HCT116 (cell line): ENCODE data around the gene TANGO6. TPM values are rescaled to one million over a fixed set of nuclear protein-coding genes. Genes with fewer than 3 reads are reported as not detected.
"Not testable (repeated sequence)": the region's sequence is repeated elsewhere in the genome, so short reads cannot be mapped to it uniquely, and the experiment has no call there.

Experiments
- ATAC-seq: fragments of 200-7000 bp; cut with Tn5 transposase; 2 replicates; pipeline ENCODE4 v1.9.1; 2020; ENCODE audit warnings: mild to moderate bottlenecking, moderate library complexity
- BruUV-seq: library from RNA; stranded (reverse); fragments of 400-500 nt; replicated peaks from 2 replicates; lab custom pipeline; 2021; lab: Mats Ljungman, UMichigan
- CTCF ChIA-PET: fragments of 300-600 bp; sonication (Branson Sonifier 250); formaldehyde crosslinking; loops from one replicate; lab custom pipeline; 2021; ENCODE audit warnings: antibody characterized with exemption; lab: Charles Lee
- POLR2A ChIA-PET: fragments of 300-600, 350-600 bp; sonication (Branson Sonifier 250); formaldehyde crosslinking; loops from one replicate; lab custom pipeline; 2021; ENCODE audit warnings: antibody characterized with exemption; lab: Charles Lee
- RAD21 ChIA-PET, 2 experiments: fragments of 300-600 bp; sonication (Branson Sonifier 250); formaldehyde crosslinking; loops; one replicate each; lab custom pipeline; 2023; ENCODE audit warnings: low total read pairs in 2 of 2; ENCODE audit not compliant: uncharacterized antibody in 2 of 2, unreplicated experiment in 2 of 2, low non-redundant PET in 1 of 2; lab: Charles Lee
- DNase-seq: peaks from one replicate; pipeline ENCODE4 v3.0.0-alpha.2; 2010; ENCODE audit warnings: low read depth, low spot score
- H2AFZ ChIP-seq: fragments of 200-600 bp; shearing (Covaris generic), sonication (generic); 2 replicates; pipeline ENCODE4 v1.6.1; 2017; ENCODE audit warnings: low read depth, mixed run types, mixed read lengths, antibody characterized with exemption, low read length; ENCODE audit not compliant: poor library complexity, severe bottlenecking
- H3K27ac ChIP-seq: 2 replicates; pipeline ENCODE4 v1.5.1; 2012; ENCODE audit warnings: low read depth, low read length
- H3K27me3 ChIP-seq: fragments of 200-600 bp; sonication (generic); 2 replicates; pipeline ENCODE4 v1.6.1; 2016; ENCODE audit warnings: mixed run types, low read length, mixed read lengths; ENCODE audit not compliant: insufficient read depth
- H3K36me3 ChIP-seq, 2 experiments: fragments of 200-500 bp in 1 of 2; fragments of 200-600 bp in 1 of 2; sonication (Bioruptor generic) in 1 of 2; sonication (generic) in 1 of 2; 2 replicates each; pipeline versions ENCODE4 v1.5.1 to v1.6.1; 2014 to 2016; ENCODE audit warnings: low read length in 2 of 2, inconsistent platforms in 1 of 2, mixed read lengths in 1 of 2, mixed run types in 1 of 2; ENCODE audit not compliant: insufficient read depth in 2 of 2, control insufficient read depth in 1 of 2
- H3K4me1 ChIP-seq, 2 experiments: fragments of 200-600 bp in 1 of 2; sonication (generic) in 1 of 2; 2 replicates each; pipeline versions ENCODE4 v1.5.1 to v1.6.1; 2012 to 2017; ENCODE audit warnings: low read length in 2 of 2, inconsistent platforms in 1 of 2, mild to moderate bottlenecking in 1 of 2, mixed read lengths in 1 of 2, mixed run types in 1 of 2, moderate library complexity in 1 of 2; ENCODE audit not compliant: insufficient read depth in 2 of 2, control insufficient read depth in 1 of 2
- H3K4me2 ChIP-seq: fragments of 200-600 bp; sonication (generic); 2 replicates; pipeline ENCODE4 v1.6.1; 2017; ENCODE audit warnings: mixed run types, low read length, mixed read lengths
- H3K4me3 ChIP-seq, 2 experiments: fragments of 200-600 bp in 1 of 2; sonication (generic) in 1 of 2; replicated peaks in 1 of 2; 2 replicates each; pipeline ENCODE4 v1.5.1; 2011 to 2016; ENCODE audit warnings: low read length in 2 of 2, control low read depth in 1 of 2, low read depth in 1 of 2, mild to moderate bottlenecking in 1 of 2, mixed read lengths in 1 of 2, mixed run types in 1 of 2
- H3K79me2 ChIP-seq: fragments of 200-600 bp; sonication (generic); 2 replicates; pipeline ENCODE4 v1.6.1; 2017; ENCODE audit warnings: mild to moderate bottlenecking, mixed run types, low read length, moderate library complexity, mixed read lengths; ENCODE audit not compliant: insufficient read depth
- H3K9ac ChIP-seq: fragments of 200-600 bp; sonication (generic); 2 replicates; pipeline ENCODE4 v1.6.1; 2016; ENCODE audit warnings: low read length, mixed read lengths
- H3K9me2 ChIP-seq: fragments of 200-600 bp; sonication (generic), shearing (Covaris generic); 2 replicates; pipeline ENCODE4 v1.6.1; 2017; ENCODE audit warnings: mixed run types, mild to moderate bottlenecking, moderate library complexity; ENCODE audit not compliant: insufficient read depth
- H3K9me3 ChIP-seq, 2 experiments: fragments of 200-500 bp in 1 of 2; fragments of 200-600 bp in 1 of 2; sonication (Bioruptor generic) in 1 of 2; sonication (generic) in 1 of 2; 2 replicates each; pipeline ENCODE4 v1.6.1; 2014 to 2017; ENCODE audit warnings: low read length in 2 of 2, mixed read lengths in 2 of 2, inconsistent platforms in 1 of 2, low read depth in 1 of 2, mild to moderate bottlenecking in 1 of 2, mixed run types in 1 of 2, moderate library complexity in 1 of 2; ENCODE audit not compliant: control insufficient read depth in 1 of 2, insufficient read depth in 1 of 2
- H4K20me1 ChIP-seq: fragments of 200-600 bp; sonication (generic), shearing (Covaris generic); 2 replicates; pipeline ENCODE4 v1.6.1; 2017; ENCODE audit warnings: mixed run types, mild to moderate bottlenecking, moderate library complexity; ENCODE audit not compliant: insufficient read depth
- CBX3 ChIP-seq: IDR thresholded peaks from 2 replicates; pipeline ENCODE4 v1.6.1; 2012; ENCODE audit warnings: low read depth
- CEBPB ChIP-seq: IDR thresholded peaks from 2 replicates; pipeline ENCODE4 v1.6.1; 2012; ENCODE audit warnings: low read depth
- CTCF ChIP-seq, 3 experiments: fragments of 200-600 bp in 1 of 3; sonication (generic) in 1 of 3; IDR thresholded peaks in 2 of 3; conservative IDR thresholded peaks in 1 of 3; 2 replicates each; pipeline ENCODE4 v1.5.1; 2012 to 2017; ENCODE audit warnings: low read depth in 2 of 3, low read length in 2 of 3, antibody characterized with exemption in 1 of 3, borderline replicate concordance in 1 of 3, control low read depth in 1 of 3, mild to moderate bottlenecking in 1 of 3, mixed read lengths in 1 of 3, mixed run types in 1 of 3, moderate library complexity in 1 of 3; ENCODE audit not compliant: insufficient read depth in 1 of 3
- EGR1 ChIP-seq: IDR thresholded peaks from 2 replicates; pipeline ENCODE4 v1.6.1; 2012; ENCODE audit warnings: low read depth
- ELF1 ChIP-seq: IDR thresholded peaks from 2 replicates; pipeline ENCODE4 v1.6.1; 2012; ENCODE audit warnings: low read depth, borderline replicate concordance
- EZH2phosphoT487 ChIP-seq: fragments of 200-600 bp; IDR thresholded peaks from 2 replicates; pipeline ENCODE4 v1.6.1; 2018; ENCODE audit warnings: antibody characterized with exemption, borderline replicate concordance
- JUND ChIP-seq: IDR thresholded peaks from 2 replicates; pipeline ENCODE4 v1.6.1; 2012
- POLR2A ChIP-seq: IDR thresholded peaks from 2 replicates; pipeline ENCODE4 v1.7.0; 2011; ENCODE audit warnings: borderline replicate concordance; ENCODE audit not compliant: insufficient read depth, insufficient read length; ENCODE audit errors: extremely low read depth
- SIN3A ChIP-seq: IDR thresholded peaks from 2 replicates; pipeline ENCODE4 v1.6.1; 2012; ENCODE audit warnings: low read depth
- SRF ChIP-seq: IDR thresholded peaks from 2 replicates; pipeline ENCODE4 v1.6.1; 2012; ENCODE audit warnings: low read depth
- TCF7L2 ChIP-seq: IDR thresholded peaks from 2 replicates; pipeline ENCODE4 v1.7.0; 2011; ENCODE audit warnings: borderline replicate concordance, inconsistent platforms; ENCODE audit not compliant: insufficient read depth, insufficient read length; ENCODE audit errors: extremely low read depth
- ZFX ChIP-seq: fragments of 450-650 bp; IDR thresholded peaks from 2 replicates; pipeline ENCODE4 v1.6.1; 2017
- ZNF274 ChIP-seq: fragments of 200-500 bp; sonication (Bioruptor generic); IDR thresholded peaks from 2 replicates; pipeline ENCODE4 v1.6.1; 2014; ENCODE audit warnings: mild to moderate bottlenecking, low read depth, low read length, inconsistent platforms
- intact Hi-C: fragments of 100-400 bp; cut with micrococcal nuclease; formaldehyde crosslinking; loops from 2 replicates; pipeline ENCODE4 v1.10.0; 2022
- total RNA-seq: library from RNA; stranded (reverse); gene quantifications from one replicate; pipeline ENCODE4 v1.2.1, GENCODE V29; 2021; ENCODE audit not compliant: unreplicated experiment

TANGO6 gene
- total RNA-seq, 1 experiment from 2014 or later, result 16.4 TPM

- peaks cover 42 to 72% of the 10 kb centered on the region in 2 experiments for H3K4me1 ChIP-seq
Observed at GRCh38 chr16:69051517-69051830, 208.1 kb downstream of the TANGO6 start.

GRCh38 chr16:69055008-69055407 lies 211.7 kb downstream of the TANGO6 start:
- BruUV-seq, result no TSS peak
- H4K20me1 ChIP-seq, result no peaks in the 10 kb centered on the region
- TF ChIP-seq CEBPB, result no peak
- TF ChIP-seq ZFX, result no peak
- no peak for TF ChIP-seq ZNF274
- TF ChIP-seq EGR1, result no peak
- no peak for TF ChIP-seq TCF7L2
- no peak for TF ChIP-seq CTCF (IDR thresholded peaks at IDR 0.05 in 2 of 3, conservative IDR thresholded peaks at IDR 0.05 in 1 of 3; ENCODE audit: borderline replicate concordance in 1 of 3, insufficient read depth in 1 of 3, low read depth in 2 of 3, low read length in 2 of 3)
- TF ChIP-seq SIN3A, result no peak
- no peak for TF ChIP-seq EZH2phosphoT487
- no peak for TF ChIP-seq SRF
- no peak for TF ChIP-seq JUND
- TF ChIP-seq ELF1, result no peak
- no peak for TF ChIP-seq CBX3
- TF ChIP-seq POLR2A, result no peak

More at GRCh38 chr16:69051517-69051830, 208.1 kb downstream of the TANGO6 start:
- Histone ChIP-seq H3K27ac (peak overlapping the region; percentile 42), H3K9ac (peak overlapping the region; percentile 36; the same call in 1 of the 2 replicates), H3K4me2 (peak overlapping the region; percentile 72), H3K4me3 (0 out of 4 replicates have a peak overlapping the region, but pooled peaks of 1 of the 2 experiments have one; percentile 40)
- DNase-seq, H3K79me2 ChIP-seq, intact Hi-C loops, H4K20me1 ChIP-seq, H3K27me3 ChIP-seq, BruUV-seq, H2AFZ ChIP-seq, H3K9me3 ChIP-seq, H3K36me3 ChIP-seq, H3K9me2 ChIP-seq: not testable (repeated sequence)
- peak; percentile 74 for ATAC-seq
- POLR2A ChIA-PET, result interaction anchor here (1.1 to 3.3 kb wide), 4 partner anchors 11 to 57 kb away, joined by 3 to 13 read pairs (median 8); partner anchors contain the start of gene HAS3
- CTCF ChIA-PET, result interaction anchor here (1.0 to 2.7 kb wide), 5 partner anchors 14 to 51 kb away, joined by 3 to 11 read pairs (median 4); no protein-coding TSS in a partner anchor
- TF ChIP-seq CTCF (IDR thresholded peaks at IDR 0.05 in 2 of 3, conservative IDR thresholded peaks at IDR 0.05 in 1 of 3; ENCODE audit: borderline replicate concordance in 1 of 3, insufficient read depth in 1 of 3, low read depth in 2 of 3, low read length in 2 of 3), result peak in 2 of 3 experiments; percentile 38 to 40; a peak in 3 of 6 replicates
- peak; percentile 40; the same call in 1 of the 2 replicates for TF ChIP-seq CEBPB
- peak; percentile 42 for TF ChIP-seq CBX3
- RAD21 ChIA-PET, result interaction anchor here in 1 of 2 experiments (0.7 kb wide), 1 partner anchor 53 kb away, joined by 4 read pairs; no protein-coding TSS in a partner anchor

More at GRCh38 chr16:69055008-69055407, 211.7 kb downstream of the TANGO6 start:
- Histone ChIP-seq H3K79me2 (no peaks in the 10 kb centered on the region), H3K27ac (no peak overlapping the region), H3K9ac (no peak overlapping the region), H3K9me2 (no peaks in the 10 kb centered on the region), H3K4me3 (no peak overlapping the region), H3K4me2 (no peak overlapping the region), H3K4me1 (peaks cover 35 to 76% of the 10 kb centered on the region in 2 experiments), H3K9me3 (no peaks in the 10 kb centered on the region), H3K36me3 (no peaks in the 10 kb centered on the region), H3K27me3 (no peaks in the 10 kb centered on the region), H2AFZ (no peak overlapping the region)
- POLR2A ChIA-PET, result no interaction called here
- CTCF ChIA-PET, result no interaction called here
- intact Hi-C loops, result no loop called here
- RAD21 ChIA-PET, result no interaction called here
- DNase-seq, result no peak
- ATAC-seq, result no peak
